Calu3 (cell line): ENCODE measurements around the gene ATP11A. TPM values are rescaled to one million over a fixed set of nuclear protein-coding genes. Genes with fewer than 3 reads are reported as not detected.
"Not testable (repeated sequence)": the region's sequence is repeated elsewhere in the genome, so short reads cannot be mapped to it uniquely, and the experiment has no call there.

Source experiments
- BruUV-seq: library from RNA; stranded (reverse); fragments of 400-500 nt; replicated peaks from 2 replicates; lab custom pipeline; 2021; lab: Mats Ljungman, UMichigan
- CTCF ChIA-PET: fragments of 300-600 bp; sonication (Branson Sonifier 250); formaldehyde crosslinking; loops from one replicate; lab custom pipeline; 2022; ENCODE audit warnings: antibody characterized with exemption; lab: Charles Lee
- DNase-seq: peaks from one replicate; pipeline ENCODE4 v3.0.0; 2022
- H3K27ac Mint-ChIP-seq: one replicate; pipeline ENCODE4 v1.8.0; 2022; ENCODE audit warnings: mixed read lengths; ENCODE audit not compliant: unreplicated experiment
- H3K27me3 Mint-ChIP-seq: one replicate; pipeline ENCODE4 v1.8.0; 2022; ENCODE audit warnings: mixed read lengths; ENCODE audit not compliant: unreplicated experiment
- H3K36me3 Mint-ChIP-seq: one replicate; pipeline ENCODE4 v1.8.0; 2022; ENCODE audit warnings: mild to moderate bottlenecking, moderate library complexity, mixed read lengths; ENCODE audit not compliant: insufficient read depth, unreplicated experiment
- H3K4me1 Mint-ChIP-seq: one replicate; pipeline ENCODE4 v1.8.0; 2022; ENCODE audit warnings: mild to moderate bottlenecking, low read depth, mixed read lengths; ENCODE audit not compliant: unreplicated experiment
- H3K4me3 Mint-ChIP-seq: one replicate; pipeline ENCODE4 v1.8.0; 2022; ENCODE audit warnings: mild to moderate bottlenecking, low read depth, moderate library complexity, mixed read lengths; ENCODE audit not compliant: unreplicated experiment
- H3K9me3 Mint-ChIP-seq: one replicate; pipeline ENCODE4 v1.8.0; 2022; ENCODE audit warnings: low read depth, mixed read lengths; ENCODE audit not compliant: unreplicated experiment
- intact Hi-C: fragments of 100-400 bp; cut with micrococcal nuclease; formaldehyde crosslinking; loops from one replicate; pipeline ENCODE4 v1.10.0; 2022; ENCODE audit not compliant: unreplicated experiment
- total RNA-seq: library from RNA; stranded (reverse); gene quantifications from 2 replicates; pipeline ENCODE4 v1.2.3, GENCODE V29; 2022
- TF ChIP-seq, protein P1 (sequence below): fragments of 200-600 bp; IDR thresholded peaks from one replicate; pipeline ENCODE4 v1.8.0; 2022; ENCODE audit warnings: antibody characterized with exemption; ENCODE audit not compliant: unreplicated experiment

The ATP11A gene
- total RNA-seq, 1 experiment from 2014 or later: 115 TPM

DNA sequence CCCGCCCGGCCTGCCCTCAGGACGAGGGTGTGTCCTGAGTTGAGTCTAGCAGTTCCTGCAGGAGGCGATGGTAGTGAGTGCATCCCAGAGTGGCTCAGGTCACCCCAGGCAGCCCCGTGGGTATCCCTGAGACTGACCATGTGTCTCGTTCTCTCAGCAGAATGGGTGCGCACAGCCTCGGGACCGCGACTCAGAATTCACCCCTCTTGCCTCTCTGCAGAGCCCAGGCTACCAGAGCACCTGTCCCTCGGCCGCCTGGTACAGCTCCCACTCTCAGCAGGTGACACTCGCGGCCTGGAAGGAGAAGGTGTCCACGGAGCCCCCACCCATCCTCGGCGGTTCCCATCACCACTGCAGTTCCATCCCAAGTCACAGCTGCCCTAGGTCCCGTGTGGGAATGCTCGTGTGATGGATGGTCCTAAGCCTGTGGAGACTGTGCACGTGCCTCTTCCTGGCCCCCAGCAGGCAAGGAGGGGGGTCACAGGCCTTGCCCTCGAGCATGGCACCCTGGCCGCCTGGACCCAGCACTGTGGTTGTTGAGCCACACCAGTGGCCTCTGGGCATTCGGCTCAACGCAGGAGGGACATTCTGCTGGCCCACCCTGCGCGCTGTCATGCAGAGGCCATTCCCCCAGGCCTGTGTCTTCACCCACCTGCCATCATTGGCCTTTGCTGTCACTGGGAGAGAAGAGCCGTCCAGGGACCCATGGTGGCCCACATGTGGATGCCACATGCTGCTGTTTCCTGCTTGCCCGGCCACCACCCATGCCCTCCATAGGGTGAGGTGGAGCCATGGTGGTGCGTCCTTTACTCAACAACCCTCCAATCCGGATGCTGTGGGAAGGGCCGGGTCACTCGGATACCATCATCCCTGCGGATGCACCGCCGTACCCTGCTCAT lies 192.1 kb downstream of the ATP11A start:
- Mint-ChIP-seq H3K9me3 (no peaks in the 10 kb centered on the region), H3K4me1 (no peaks in the 10 kb centered on the region), H3K36me3 (no peaks in the 10 kb centered on the region), H3K4me3 (no peak overlapping the region), H3K27me3 (no peaks in the 10 kb centered on the region), H3K27ac (no peak overlapping the region)
- intact Hi-C loops: no loop called here
- DNase-seq: no peak
- TF ChIP-seq, protein P1, sequence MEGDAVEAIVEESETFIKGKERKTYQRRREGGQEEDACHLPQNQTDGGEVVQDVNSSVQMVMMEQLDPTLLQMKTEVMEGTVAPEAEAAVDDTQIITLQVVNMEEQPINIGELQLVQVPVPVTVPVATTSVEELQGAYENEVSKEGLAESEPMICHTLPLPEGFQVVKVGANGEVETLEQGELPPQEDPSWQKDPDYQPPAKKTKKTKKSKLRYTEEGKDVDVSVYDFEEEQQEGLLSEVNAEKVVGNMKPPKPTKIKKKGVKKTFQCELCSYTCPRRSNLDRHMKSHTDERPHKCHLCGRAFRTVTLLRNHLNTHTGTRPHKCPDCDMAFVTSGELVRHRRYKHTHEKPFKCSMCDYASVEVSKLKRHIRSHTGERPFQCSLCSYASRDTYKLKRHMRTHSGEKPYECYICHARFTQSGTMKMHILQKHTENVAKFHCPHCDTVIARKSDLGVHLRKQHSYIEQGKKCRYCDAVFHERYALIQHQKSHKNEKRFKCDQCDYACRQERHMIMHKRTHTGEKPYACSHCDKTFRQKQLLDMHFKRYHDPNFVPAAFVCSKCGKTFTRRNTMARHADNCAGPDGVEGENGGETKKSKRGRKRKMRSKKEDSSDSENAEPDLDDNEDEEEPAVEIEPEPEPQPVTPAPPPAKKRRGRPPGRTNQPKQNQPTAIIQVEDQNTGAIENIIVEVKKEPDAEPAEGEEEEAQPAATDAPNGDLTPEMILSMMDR: no peak
- CTCF ChIA-PET: no interaction called here
- BruUV-seq: no TSS peak

DNA sequence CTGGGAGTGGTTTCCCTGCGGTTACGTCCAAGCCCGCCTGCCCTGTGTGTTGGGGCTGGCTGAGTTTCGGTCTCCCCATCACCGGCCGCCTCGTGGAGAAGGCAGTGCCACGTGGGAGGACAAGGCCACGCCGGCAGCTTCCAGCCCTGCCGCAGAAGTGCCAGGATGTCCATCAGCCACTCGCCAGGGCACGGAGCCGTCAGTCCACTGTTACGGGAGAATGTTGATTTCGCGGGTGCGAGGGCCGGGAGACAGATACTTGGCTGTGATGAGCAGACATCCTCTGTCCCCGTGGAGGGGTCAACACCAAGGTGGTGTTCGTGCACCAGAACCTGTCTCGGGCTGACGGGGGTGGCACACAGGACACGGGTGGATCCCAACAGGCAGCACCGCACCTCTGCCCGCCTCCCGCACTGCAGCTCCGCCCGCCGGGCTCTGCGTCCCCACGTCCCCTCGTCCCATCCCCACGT lies 192.8 kb downstream of the ATP11A start:
- intact Hi-C loops: no loop called here
- no TSS peak for BruUV-seq
- Mint-ChIP-seq H3K9me3 (no peaks in the 10 kb centered on the region), H3K4me3 (no peak overlapping the region), H3K27me3 (no peaks in the 10 kb centered on the region), H3K4me1 (no peaks in the 10 kb centered on the region), H3K36me3 (no peaks in the 10 kb centered on the region), H3K27ac (no peak overlapping the region)
- DNase-seq: no peak
- TF ChIP-seq, protein P1: no peak
- CTCF ChIA-PET: no interaction called here

DNA sequence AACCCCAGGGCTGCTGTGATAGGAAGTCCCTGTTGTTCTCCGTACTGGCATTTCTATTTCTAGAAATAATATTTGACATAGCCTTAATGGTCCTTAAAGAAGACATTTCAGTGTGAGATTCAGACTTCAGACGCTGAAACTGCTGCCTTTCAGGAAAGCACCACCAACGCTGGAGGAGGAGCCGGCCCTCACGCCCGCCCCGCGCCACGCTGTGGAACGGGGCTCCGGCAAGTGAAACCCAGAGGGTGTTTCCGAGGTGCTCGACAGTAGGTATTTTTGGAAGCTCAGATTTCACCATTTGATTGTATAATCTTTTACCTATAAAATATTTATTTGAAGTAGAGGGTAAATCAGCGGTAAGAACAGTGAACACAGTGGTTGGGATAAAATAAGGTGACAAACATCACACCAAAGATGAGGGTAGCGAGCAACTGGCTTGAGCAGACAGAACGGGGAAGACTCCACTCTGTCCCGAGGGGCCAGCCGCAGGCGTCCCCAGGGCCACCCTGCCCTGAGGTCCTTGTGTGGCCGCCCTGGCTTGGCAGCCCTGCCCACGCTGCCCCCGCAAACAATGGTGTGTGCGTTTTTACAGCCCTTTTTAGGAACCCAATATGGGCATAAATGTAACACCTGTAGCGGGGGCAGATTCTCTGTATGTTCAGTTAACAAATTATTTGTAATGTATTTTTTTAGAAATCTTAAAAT lies 193.6 kb downstream of the ATP11A start:
- TF ChIP-seq, protein P1: no peak
- Mint-ChIP-seq H3K27ac (no peak overlapping the region), H3K27me3 (no peaks in the 10 kb centered on the region), H3K36me3 (no peaks in the 10 kb centered on the region), H3K9me3 (no peaks in the 10 kb centered on the region), H3K4me1 (no peaks in the 10 kb centered on the region), H3K4me3 (no peak overlapping the region)
- intact Hi-C loops: no loop called here
- BruUV-seq: no TSS peak
- no peak for DNase-seq
- CTCF ChIA-PET: no interaction called here

DNA sequence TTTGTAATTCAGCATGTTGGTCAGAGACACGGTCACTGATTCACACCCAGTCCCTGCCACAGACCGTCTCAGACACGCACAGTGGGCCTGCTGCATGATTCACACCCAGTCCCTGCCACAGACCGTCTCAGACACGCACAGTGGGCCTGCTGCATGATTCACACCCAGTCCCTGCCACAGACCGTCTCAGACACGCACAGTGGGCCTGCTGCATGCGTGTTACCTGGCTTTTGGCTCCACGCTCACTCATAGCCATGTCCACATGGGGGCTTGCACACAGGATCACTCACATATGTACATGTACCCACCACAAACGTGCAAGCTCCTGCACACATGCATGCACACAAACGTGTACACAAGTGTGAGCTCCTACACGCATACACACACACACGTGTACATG lies 194.9 kb downstream of the ATP11A start:
- DNase-seq, H3K36me3 Mint-ChIP-seq, H3K27ac Mint-ChIP-seq, H3K4me1 Mint-ChIP-seq, H3K27me3 Mint-ChIP-seq, H3K9me3 Mint-ChIP-seq, BruUV-seq, intact Hi-C loops, CTCF ChIA-PET, H3K4me3 Mint-ChIP-seq: not testable (repeated sequence)
